HG03565 (cell line): ENCODE results near the gene EYA2.

Experiments used
- ATAC-seq: cut with Tn5 transposase; IDR thresholded peaks from one replicate; pipeline ENCODE4 v1.9.1; 2021; ENCODE audit warnings: mild to moderate bottlenecking, moderate library complexity; ENCODE audit not compliant: unreplicated experiment

EYA2 gene

DNA sequence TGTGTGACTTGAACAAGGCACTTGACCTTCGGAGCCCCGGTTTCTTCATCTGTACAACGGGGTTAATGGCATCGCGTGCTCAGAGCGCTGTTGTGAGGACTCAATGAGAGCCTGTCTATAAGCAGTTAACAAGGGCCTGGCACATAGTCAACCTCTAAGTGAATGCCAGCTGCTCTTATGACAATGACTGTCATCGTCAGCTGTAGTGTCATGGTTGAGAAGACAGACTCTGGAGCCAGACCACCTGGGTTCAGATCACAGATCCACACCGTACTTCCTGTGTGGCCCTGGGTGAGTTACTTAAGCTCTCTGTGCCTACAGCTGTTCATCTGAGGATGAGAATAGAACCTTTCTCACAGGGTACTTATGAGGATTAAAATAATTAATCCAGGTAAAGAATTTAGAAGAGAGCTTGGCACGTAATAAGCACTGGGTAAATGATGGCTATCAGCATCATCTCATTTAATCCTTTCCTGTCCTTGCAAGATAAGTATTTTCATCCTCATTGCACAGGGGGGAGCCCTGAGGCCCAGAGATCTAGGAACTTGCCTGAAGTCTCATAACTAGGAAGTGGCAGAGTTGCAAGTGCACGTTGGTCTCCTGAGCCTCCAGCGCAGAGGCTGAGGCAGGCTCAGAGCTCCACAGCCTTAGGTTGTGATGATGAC lies 105.3 kb downstream of the EYA2 start:
- ATAC-seq = no peak

DNA sequence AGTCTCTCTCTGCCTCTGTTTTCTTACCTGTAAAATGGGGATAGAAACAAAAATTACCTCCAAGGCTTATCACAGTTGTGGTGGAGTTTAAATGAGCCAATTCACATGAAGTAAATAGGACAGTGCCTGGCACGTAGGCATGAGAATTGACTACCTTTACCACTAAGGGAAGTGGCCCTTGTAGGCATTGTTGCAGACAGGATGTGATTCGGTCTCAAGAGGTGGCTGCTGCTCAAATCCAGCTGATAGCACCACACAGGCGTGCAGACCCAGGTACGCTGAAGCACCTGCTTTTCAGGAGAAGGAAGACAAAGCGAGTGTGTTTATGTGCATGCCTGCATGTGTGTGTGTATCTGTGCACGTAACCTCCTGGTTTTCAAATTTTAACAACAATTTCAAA lies 108.6 kb downstream of the EYA2 start:
- no peak for ATAC-seq

DNA sequence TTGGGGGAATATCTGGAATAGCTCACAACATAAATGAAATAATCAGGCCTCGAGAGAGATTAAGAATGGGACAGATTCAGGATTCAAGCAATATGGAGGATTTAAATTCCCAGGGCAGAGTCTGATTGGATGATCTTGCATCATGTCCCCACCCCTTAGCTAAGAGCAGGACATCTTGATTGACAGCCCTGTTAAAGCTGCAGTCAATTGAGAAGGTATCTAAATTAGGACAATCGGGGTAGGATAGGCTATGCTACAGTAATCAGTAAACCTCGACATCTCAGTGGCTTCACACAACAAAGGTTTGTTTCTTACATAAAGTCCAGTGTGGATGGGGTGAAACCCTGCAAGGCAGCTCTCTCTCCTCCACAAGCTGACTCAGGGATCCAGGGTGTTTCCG lies 109.5 kb downstream of the EYA2 start:
- ATAC-seq = no peak

DNA sequence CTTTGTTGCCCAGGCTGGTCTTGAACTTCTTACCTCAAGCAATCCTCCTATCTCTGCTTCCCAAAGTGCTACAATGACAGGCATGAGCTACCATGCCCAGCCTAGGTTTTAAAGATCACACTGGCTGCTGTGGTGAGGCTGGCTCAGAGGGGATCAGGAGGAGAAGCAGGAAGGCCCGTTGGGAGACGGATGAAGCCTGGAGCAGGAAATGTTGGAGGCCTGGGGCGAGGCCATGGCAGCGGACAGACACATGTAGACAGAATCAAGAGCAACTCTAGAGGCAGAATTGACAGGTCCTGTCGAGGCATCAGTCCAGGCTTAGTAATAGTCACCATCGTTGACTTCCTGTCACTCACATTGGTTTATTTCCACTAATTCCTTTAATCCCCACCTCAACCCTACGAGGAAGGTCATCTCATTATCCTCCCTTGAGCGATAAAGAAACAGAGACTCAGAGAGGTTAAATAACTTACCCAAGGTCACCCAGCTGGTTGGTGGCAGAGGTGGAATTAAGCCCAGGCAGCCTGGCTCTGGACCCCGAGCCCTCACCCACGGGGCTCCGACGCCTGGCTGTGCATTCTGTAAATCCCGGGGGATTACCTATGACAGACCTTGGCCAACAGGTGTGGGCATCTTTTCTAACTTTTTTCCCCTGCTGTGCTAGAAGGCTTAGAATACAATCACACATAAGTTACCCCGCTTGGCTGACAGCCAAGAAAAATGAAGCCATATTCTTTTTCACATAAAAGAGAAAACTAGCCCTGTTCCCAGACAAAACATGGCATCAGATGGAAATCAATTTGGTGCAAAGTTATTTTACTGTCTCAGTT lies 113.4 kb downstream of the EYA2 start:
- ATAC-seq = no peak

DNA sequence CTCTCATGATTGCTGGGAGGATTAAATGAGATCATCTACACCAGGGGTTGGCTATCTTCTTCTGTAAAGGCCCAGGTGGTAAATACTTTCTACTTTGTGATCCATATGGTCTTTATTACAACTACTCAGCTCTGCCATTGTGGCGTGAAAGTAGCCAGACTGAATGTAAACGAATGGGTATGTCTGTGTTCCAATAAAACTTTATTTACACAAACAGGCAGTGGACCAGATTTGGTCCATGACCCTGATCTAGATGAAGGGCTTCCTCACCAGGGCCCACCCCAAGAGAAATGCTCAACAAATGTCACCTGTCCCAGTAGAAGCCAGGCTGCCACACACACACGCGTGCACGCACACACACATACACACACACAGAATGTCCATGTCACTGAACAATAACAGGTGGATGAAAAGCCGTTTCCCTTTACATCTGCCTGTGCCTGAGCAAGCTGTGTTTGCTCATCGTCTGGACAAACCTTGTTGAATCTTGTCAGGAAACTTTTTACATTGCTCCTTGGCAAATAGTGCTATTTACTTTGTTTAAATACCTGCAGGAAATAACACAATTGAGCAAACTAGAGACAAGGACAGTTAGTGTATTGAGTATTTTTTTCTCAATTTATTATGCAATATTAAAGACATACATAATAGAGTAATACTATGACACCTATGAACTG lies 114.3 kb downstream of the EYA2 start:
- no peak for ATAC-seq

DNA sequence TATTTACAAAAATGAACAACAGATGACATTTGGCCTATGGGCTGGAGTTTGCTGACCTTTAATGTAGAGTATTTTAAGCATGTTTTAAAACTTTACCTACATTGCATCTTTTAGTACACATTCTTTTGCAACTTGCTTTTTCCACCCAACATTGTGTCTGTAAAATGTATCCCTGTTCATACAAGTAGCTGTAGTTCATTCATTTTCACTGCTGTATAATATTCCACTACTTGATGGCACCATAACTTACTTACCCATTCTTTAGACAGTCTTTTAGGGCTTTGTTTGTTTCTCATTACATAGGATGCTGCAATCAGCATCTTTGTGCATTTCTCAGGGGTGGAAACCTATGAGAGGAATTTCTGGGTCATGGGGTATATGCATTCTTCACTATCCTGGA lies 115.1 kb downstream of the EYA2 start:
- ATAC-seq = no peak

DNA sequence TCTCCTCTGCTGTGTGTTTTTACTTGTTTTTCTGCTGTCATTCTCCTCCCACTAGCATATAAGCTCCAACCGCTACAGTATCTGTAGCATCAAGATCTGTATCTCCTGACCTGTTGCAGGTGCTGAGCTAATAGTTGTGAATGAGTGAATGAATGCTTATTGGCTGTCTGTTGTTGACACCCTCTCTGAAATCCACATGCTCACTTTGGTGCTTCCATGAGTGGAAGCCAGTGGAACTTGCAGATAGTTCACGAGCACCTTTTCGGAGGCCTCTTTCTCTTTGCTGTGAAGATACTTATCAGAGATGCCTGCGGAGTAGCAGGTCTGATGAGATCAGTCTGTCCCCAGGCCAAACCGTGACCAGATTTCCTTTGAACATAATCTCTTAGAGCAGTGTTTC lies 117.3 kb downstream of the EYA2 start:
- no peak for ATAC-seq

DNA sequence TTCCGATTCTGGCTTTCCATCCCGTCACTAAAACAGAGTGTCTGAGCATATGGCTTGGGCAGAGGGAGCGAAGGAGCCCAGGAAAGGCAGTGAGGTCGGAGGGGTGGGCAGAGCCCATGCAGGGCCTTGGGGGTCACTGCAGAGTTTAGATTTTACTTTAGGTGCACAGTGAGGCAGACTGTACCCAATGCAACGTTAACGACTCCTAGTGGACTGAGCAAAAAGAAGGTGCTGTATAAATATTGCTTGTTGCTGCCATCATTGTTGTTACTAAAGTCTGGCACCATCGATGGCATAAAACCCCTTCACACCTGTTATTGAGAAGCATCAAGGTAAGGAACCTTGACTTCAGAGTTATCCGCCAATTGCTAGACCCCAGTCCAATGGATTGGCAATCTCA lies 119.0 kb downstream of the EYA2 start:
- no peak for ATAC-seq

DNA sequence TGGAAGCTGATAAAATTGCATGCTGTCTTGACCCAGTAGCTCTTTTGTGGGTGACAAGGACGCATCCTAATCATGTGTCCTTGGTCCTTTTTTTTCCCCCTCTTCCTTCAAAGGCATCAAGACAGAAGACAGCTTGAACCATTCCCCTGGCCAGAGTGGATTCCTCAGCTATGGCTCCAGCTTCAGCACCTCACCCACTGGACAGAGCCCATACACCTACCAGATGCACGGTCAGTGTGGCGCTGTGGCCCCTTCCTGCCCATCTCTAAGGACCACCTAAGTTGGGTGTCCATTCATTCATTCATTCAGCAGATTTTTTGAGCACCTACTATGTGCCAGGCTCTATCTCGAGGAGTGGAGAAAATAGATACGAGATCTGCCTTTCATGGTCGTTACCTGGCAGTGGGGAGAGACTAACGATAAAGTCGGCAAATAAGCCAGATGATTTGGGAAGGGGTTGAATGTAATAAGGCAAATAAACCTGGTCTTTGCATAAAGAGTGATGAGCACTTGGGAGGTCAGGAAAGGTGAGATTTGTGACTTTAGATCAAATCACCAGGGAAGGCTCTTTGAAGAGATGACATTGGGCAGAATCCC lies 121.5 kb downstream of the EYA2 start:
- no peak for ATAC-seq

DNA sequence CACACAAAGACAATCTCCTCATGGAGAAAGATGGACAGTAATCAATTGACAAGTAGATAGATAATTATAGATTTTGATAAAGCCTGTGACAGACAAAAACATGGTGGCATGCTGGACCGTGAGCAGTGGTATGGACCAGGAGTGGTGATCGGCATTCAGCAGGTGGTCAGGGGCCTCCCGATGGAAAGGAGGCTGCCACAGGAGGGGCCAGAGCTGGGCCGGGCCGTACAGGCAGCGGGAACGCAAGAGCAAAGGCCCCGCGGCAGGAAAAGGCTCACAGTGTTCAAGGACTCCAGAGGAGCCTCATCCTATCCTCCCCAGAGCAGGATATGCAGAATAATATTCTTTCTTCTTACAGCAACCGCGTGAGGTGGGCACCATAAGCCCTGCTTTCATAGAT lies 123.7 kb downstream of the EYA2 start:
- ATAC-seq = no peak

DNA sequence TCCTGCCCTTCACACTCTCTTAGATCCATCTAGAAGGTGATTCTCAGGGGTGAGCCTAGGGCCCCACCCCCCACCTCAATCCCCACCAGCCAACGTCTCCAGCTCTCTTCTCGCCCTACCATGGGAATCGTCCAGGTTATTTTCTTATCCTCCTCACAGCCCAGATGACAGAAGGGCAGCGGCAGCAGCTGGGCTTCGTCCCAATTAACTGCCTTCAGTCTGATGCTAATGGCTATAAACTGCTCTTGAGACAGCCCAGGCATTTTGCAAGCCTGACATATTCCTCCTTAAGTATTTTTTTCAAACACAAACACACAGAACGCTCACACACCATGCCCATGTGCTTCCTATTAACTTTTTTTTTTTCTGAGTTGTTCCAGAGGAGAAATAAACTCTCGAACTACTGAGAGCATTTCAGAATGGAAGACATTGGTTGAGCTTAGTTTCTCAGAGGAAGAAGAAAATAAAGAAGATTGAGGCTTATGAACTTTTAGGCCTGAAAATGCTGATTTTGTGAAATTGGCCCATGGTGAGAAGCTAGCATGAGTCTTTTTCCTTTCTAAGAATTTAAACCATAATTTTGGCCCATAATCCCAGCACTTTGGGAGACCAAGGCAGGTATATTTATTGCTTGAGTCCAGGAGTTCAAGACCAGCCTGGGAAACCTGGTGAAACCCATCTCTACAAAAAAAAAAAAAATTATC lies 124.6 kb downstream of the EYA2 start:
- no peak for ATAC-seq

DNA sequence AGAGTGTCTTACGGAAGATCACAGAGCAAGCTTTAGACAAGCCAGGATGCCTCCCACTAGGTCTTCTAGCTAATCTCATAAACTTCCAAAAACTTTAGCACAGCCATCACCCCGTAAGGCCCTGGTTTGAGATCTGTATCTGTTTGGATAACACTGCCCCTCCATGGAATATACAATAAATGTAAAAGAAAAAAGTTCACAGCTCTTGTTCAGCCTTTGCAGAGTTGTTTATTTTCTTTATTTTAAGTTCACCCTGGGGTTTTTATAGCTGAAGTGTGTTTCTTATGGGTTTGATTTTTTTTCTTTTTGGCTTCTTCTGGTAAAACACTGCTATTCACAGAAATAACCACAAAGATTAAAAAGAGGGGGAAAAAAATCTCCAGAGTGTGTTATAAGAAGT lies 125.6 kb downstream of the EYA2 start:
- ATAC-seq = no peak

DNA sequence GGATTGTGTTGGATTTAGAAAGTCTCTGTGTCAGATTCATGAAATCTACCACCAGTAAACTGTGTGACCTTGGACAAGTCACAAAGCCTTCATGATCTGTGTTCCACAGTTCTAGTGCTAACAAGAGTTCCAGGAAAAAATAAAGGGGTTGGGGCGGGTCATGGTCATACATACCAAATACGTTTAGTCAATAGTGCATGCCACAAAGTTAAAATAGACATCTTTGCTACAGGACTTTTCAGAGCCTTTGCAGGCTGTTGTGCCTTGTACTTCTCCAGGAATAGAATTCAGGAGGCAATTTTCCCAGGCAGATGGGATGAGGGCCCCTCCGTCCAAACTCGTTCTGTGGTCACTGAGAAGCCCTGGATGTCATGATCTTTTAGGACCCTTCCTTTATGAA lies 127.2 kb downstream of the EYA2 start:
- ATAC-seq = no peak

DNA sequence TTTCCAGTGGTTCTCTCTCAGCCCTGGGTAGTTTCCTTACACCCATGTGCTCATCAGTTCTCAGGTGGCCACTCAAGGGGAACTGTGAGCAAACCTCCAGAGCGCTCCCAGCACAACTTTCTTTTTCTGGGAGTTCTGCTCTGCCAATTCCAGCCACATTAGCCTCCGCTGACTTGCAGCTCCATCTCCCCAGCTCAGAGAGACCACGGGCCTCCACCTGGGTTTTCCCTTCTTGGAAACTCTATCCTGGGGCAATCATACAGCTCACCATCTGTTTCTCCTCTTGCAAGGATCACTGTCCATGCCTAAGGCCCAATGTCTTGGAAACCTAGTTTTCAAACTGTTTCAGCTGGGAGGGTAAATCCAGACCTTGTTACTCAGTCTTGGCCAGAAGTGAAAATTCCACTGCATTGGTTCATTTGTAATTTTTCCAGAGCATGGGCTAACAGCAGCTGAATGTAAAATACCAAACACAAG lies 129.9 kb downstream of the EYA2 start:
- no peak for ATAC-seq

DNA sequence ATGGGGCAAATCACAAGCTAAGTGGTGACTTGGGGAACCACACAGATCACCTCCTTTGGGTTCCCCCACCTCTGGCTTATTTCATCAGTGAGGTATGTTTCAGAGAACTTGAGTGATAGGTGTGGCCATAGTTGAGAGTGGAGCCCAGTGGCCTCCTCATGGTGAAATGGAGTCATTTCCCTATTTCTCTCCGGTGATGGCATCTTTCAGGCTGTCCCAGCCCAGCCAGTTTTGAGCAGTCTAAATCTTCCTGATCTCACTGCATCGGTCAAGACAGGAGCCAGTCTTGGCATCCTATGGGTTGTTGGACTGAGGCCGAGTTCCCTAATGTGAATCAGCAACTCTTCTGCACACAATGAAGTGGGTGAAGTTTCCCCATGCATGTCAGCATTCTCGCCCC lies 132.4 kb downstream of the EYA2 start:
- no peak for ATAC-seq

DNA sequence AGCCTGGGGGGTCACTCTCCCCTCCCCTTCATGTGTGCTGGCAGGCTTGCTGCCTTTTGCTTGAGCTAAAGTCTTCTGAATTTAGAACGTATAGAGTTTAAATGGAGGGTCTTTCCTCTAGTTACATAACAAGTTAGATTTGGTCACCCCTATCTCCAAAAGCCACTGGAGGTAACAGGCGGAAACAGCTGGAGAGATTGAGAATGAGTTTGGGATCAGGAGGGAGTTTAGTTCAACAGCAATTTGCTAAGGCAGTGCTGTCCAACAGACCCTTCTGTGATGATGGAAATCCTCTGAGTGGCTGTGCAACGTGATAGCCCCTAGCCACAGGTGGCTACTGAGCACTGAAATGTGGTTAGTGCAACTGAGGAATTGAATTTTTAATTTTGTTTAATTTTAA lies 132.8 kb downstream of the EYA2 start:
- ATAC-seq = no peak

DNA sequence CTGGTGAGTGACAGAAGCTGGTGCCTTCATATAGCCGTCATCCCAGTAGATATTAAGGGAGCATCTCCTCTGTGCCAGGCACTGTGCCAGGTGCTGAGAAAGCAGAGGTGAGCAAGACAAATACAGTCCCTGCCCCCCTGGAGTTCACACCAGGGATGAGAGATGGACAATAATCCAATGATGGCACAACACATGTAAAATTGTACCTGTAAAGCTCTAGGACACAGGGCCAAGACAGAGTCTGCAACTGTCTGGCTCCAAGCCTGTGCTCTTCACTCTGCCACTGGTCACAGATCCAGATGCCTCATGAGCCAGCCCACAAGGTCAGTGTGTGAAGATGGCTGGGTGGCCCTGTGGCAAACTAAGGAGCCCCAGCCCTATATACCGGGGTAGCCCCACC lies 133.8 kb downstream of the EYA2 start:
- ATAC-seq = no peak

DNA sequence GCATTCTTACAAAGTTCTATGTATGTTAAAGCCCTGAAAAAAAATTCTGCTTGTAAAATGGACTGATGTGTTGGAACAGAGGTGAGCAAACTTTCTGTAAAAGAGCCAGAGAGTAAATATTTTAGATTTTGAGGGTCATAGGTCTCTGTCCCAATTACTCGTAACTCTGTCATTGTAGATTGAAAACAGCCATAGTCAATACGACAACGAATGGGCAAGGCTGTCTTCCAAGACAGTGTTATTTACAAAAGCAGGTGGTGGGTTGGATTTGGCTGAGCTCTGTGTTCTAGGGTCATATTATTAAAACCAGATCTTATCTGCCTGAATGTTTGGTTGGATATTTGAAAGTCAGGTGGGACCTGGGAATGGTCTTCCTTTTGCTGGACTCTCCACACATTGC lies 135.2 kb downstream of the EYA2 start:
- no peak for ATAC-seq

DNA sequence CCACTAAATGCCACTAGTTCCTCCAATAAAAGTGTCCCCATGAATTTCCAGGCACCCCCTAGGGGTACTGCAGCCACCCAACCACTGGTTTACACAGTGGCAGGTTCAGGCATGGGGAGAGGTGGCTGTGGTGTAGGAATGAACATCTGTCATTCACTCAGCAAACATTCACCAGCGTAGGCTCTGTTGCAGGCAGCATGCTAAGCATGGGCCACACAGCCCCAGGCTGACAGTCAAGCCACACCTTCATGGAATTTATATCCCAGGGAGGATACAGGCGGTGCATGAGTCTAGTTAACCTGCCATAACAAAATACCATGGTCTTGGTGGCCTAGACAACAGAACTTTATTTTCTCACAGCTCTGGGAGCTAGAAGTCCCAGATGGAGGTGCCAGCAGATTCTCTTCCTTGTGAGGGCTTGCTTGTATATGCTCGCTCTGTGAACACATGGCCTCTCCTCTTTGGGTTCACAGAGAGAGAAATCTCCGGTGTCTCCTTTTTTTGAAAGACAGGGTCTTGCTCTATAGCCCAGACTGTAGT lies 135.7 kb downstream of the EYA2 start:
- ATAC-seq = no peak

DNA sequence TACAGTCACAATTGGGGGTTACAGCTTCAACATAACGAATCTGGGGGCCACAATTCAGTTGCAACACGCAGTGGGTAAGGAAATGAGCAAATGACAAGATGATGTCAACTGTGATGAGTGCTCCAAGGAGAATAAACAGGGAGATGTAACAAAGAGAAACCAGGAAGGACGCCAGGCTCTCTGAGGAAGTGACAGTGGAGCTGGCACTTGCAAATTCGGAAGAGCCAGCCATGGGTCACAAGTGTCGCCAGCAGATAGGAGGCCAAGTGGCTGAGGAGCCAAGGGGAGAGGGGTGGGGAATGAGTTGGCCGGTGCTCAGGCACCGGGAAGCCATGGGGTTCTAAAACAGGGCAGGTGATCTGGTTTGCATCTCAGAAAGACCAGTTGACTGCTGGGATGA lies 136.4 kb downstream of the EYA2 start:
- ATAC-seq = no peak

DNA sequence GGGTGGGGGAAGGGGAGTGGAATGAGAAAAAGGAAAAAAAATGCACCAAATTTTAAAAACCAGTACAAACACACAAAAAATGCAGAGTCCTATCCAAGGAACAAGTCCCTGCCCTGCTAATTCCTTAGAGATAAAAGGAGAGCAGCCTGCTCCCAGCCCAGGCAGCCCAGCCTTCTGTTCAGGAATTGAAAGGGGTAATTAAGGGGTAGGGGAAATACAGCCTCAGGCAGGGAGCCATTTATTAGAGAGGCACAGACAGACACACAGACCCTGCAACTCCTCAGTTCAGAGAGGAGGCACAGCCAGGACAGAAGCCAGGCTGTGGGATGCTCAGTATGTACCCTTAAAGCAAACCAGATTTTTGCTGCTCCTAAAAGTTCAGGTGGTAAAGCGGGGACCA lies 137.2 kb downstream of the EYA2 start:
- ATAC-seq = no peak
